ENCODE measurements around the gene TBC1D2.

- no peak for TF ChIP-seq ZNF302 (tag by site-specific recombination; IDR thresholded peaks at IDR 0.05; ENCODE audit: low read depth)
- no peak for TF ChIP-seq ZNF274 (IDR thresholded peaks at IDR 0.05; ENCODE audit: low read length)
- TF ChIP-seq ZNF274 (tag by site-specific recombination; IDR thresholded peaks at IDR 0.05; ENCODE audit: borderline replicate concordance), result no peak
- TF ChIP-seq, protein P1, sequence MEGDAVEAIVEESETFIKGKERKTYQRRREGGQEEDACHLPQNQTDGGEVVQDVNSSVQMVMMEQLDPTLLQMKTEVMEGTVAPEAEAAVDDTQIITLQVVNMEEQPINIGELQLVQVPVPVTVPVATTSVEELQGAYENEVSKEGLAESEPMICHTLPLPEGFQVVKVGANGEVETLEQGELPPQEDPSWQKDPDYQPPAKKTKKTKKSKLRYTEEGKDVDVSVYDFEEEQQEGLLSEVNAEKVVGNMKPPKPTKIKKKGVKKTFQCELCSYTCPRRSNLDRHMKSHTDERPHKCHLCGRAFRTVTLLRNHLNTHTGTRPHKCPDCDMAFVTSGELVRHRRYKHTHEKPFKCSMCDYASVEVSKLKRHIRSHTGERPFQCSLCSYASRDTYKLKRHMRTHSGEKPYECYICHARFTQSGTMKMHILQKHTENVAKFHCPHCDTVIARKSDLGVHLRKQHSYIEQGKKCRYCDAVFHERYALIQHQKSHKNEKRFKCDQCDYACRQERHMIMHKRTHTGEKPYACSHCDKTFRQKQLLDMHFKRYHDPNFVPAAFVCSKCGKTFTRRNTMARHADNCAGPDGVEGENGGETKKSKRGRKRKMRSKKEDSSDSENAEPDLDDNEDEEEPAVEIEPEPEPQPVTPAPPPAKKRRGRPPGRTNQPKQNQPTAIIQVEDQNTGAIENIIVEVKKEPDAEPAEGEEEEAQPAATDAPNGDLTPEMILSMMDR (tag by site-specific recombination; IDR thresholded peaks at IDR 0.05), result no peak
- TF ChIP-seq ZNF629 (tag by site-specific recombination; IDR thresholded peaks at IDR 0.05), result no peak
- no peak for TF ChIP-seq ZNF24 (tag by site-specific recombination; IDR thresholded peaks at IDR 0.05)
- no peak for TF ChIP-seq ZFP41 (tag by site-specific recombination; IDR thresholded peaks at IDR 0.05; ENCODE audit: borderline replicate concordance)
Measured at GRCh38 chr9:98230789-98231188, 24.7 kb downstream of the TBC1D2 start.
